HCT116 (cell line): ENCODE measurements around the gene GLB1L. TPM values are rescaled to one million over a fixed set of nuclear protein-coding genes. Genes with fewer than 3 reads are reported as not detected.

ENCODE experiments used
- ATAC-seq: fragments of 200-7000 bp; cut with Tn5 transposase; 2 replicates; pipeline ENCODE4 v1.9.1; 2020; ENCODE audit warnings: mild to moderate bottlenecking, moderate library complexity
- BruUV-seq: library from RNA; stranded (reverse); fragments of 400-500 nt; replicated peaks from 2 replicates; lab custom pipeline; 2021; lab: Mats Ljungman, UMichigan
- CTCF ChIA-PET: fragments of 300-600 bp; sonication (Branson Sonifier 250); formaldehyde crosslinking; loops from one replicate; lab custom pipeline; 2021; ENCODE audit warnings: antibody characterized with exemption; lab: Charles Lee
- POLR2A ChIA-PET: fragments of 300-600, 350-600 bp; sonication (Branson Sonifier 250); formaldehyde crosslinking; loops from one replicate; lab custom pipeline; 2021; ENCODE audit warnings: antibody characterized with exemption; lab: Charles Lee
- RAD21 ChIA-PET, 2 experiments: fragments of 300-600 bp; sonication (Branson Sonifier 250); formaldehyde crosslinking; loops; one replicate each; lab custom pipeline; 2023; ENCODE audit warnings: low total read pairs in 2 of 2; ENCODE audit not compliant: uncharacterized antibody in 2 of 2, unreplicated experiment in 2 of 2, low non-redundant PET in 1 of 2; lab: Charles Lee
- DNase-seq: peaks from one replicate; pipeline ENCODE4 v3.0.0-alpha.2; 2010; ENCODE audit warnings: low read depth, low spot score
- H2AFZ ChIP-seq: fragments of 200-600 bp; shearing (Covaris generic), sonication (generic); 2 replicates; pipeline ENCODE4 v1.6.1; 2017; ENCODE audit warnings: low read depth, mixed run types, mixed read lengths, antibody characterized with exemption, low read length; ENCODE audit not compliant: poor library complexity, severe bottlenecking
- H3K27ac ChIP-seq: 2 replicates; pipeline ENCODE4 v1.5.1; 2012; ENCODE audit warnings: low read depth, low read length
- H3K27me3 ChIP-seq: fragments of 200-600 bp; sonication (generic); 2 replicates; pipeline ENCODE4 v1.6.1; 2016; ENCODE audit warnings: mixed run types, low read length, mixed read lengths; ENCODE audit not compliant: insufficient read depth
- H3K36me3 ChIP-seq, 2 experiments: fragments of 200-500 bp in 1 of 2; fragments of 200-600 bp in 1 of 2; sonication (Bioruptor generic) in 1 of 2; sonication (generic) in 1 of 2; 2 replicates each; pipeline versions ENCODE4 v1.5.1 to v1.6.1; 2014 to 2016; ENCODE audit warnings: low read length in 2 of 2, inconsistent platforms in 1 of 2, mixed read lengths in 1 of 2, mixed run types in 1 of 2; ENCODE audit not compliant: insufficient read depth in 2 of 2, control insufficient read depth in 1 of 2
- H3K4me1 ChIP-seq, 2 experiments: fragments of 200-600 bp in 1 of 2; sonication (generic) in 1 of 2; 2 replicates each; pipeline versions ENCODE4 v1.5.1 to v1.6.1; 2012 to 2017; ENCODE audit warnings: low read length in 2 of 2, inconsistent platforms in 1 of 2, mild to moderate bottlenecking in 1 of 2, mixed read lengths in 1 of 2, mixed run types in 1 of 2, moderate library complexity in 1 of 2; ENCODE audit not compliant: insufficient read depth in 2 of 2, control insufficient read depth in 1 of 2
- H3K4me2 ChIP-seq: fragments of 200-600 bp; sonication (generic); 2 replicates; pipeline ENCODE4 v1.6.1; 2017; ENCODE audit warnings: mixed run types, low read length, mixed read lengths
- H3K4me3 ChIP-seq, 2 experiments: fragments of 200-600 bp in 1 of 2; sonication (generic) in 1 of 2; replicated peaks in 1 of 2; 2 replicates each; pipeline ENCODE4 v1.5.1; 2011 to 2016; ENCODE audit warnings: low read length in 2 of 2, control low read depth in 1 of 2, low read depth in 1 of 2, mild to moderate bottlenecking in 1 of 2, mixed read lengths in 1 of 2, mixed run types in 1 of 2
- H3K79me2 ChIP-seq: fragments of 200-600 bp; sonication (generic); 2 replicates; pipeline ENCODE4 v1.6.1; 2017; ENCODE audit warnings: mild to moderate bottlenecking, mixed run types, low read length, moderate library complexity, mixed read lengths; ENCODE audit not compliant: insufficient read depth
- H3K9ac ChIP-seq: fragments of 200-600 bp; sonication (generic); 2 replicates; pipeline ENCODE4 v1.6.1; 2016; ENCODE audit warnings: low read length, mixed read lengths
- H3K9me2 ChIP-seq: fragments of 200-600 bp; sonication (generic), shearing (Covaris generic); 2 replicates; pipeline ENCODE4 v1.6.1; 2017; ENCODE audit warnings: mixed run types, mild to moderate bottlenecking, moderate library complexity; ENCODE audit not compliant: insufficient read depth
- H3K9me3 ChIP-seq, 2 experiments: fragments of 200-500 bp in 1 of 2; fragments of 200-600 bp in 1 of 2; sonication (Bioruptor generic) in 1 of 2; sonication (generic) in 1 of 2; 2 replicates each; pipeline ENCODE4 v1.6.1; 2014 to 2017; ENCODE audit warnings: low read length in 2 of 2, mixed read lengths in 2 of 2, inconsistent platforms in 1 of 2, low read depth in 1 of 2, mild to moderate bottlenecking in 1 of 2, mixed run types in 1 of 2, moderate library complexity in 1 of 2; ENCODE audit not compliant: control insufficient read depth in 1 of 2, insufficient read depth in 1 of 2
- H4K20me1 ChIP-seq: fragments of 200-600 bp; sonication (generic), shearing (Covaris generic); 2 replicates; pipeline ENCODE4 v1.6.1; 2017; ENCODE audit warnings: mixed run types, mild to moderate bottlenecking, moderate library complexity; ENCODE audit not compliant: insufficient read depth
- ATF3 ChIP-seq: IDR thresholded peaks from 2 replicates; pipeline ENCODE4 v1.6.1; 2012
- CEBPB ChIP-seq: IDR thresholded peaks from 2 replicates; pipeline ENCODE4 v1.6.1; 2012; ENCODE audit warnings: low read depth
- CTCF ChIP-seq, 3 experiments: fragments of 200-600 bp in 1 of 3; sonication (generic) in 1 of 3; IDR thresholded peaks in 2 of 3; conservative IDR thresholded peaks in 1 of 3; 2 replicates each; pipeline ENCODE4 v1.5.1; 2012 to 2017; ENCODE audit warnings: low read depth in 2 of 3, low read length in 2 of 3, antibody characterized with exemption in 1 of 3, borderline replicate concordance in 1 of 3, control low read depth in 1 of 3, mild to moderate bottlenecking in 1 of 3, mixed read lengths in 1 of 3, mixed run types in 1 of 3, moderate library complexity in 1 of 3; ENCODE audit not compliant: insufficient read depth in 1 of 3
- EGR1 ChIP-seq: IDR thresholded peaks from 2 replicates; pipeline ENCODE4 v1.6.1; 2012; ENCODE audit warnings: low read depth
- ELF1 ChIP-seq: IDR thresholded peaks from 2 replicates; pipeline ENCODE4 v1.6.1; 2012; ENCODE audit warnings: low read depth, borderline replicate concordance
- JUND ChIP-seq: IDR thresholded peaks from 2 replicates; pipeline ENCODE4 v1.6.1; 2012
- POLR2A ChIP-seq: IDR thresholded peaks from 2 replicates; pipeline ENCODE4 v1.7.0; 2011; ENCODE audit warnings: borderline replicate concordance; ENCODE audit not compliant: insufficient read depth, insufficient read length; ENCODE audit errors: extremely low read depth
- RAD21 ChIP-seq: IDR thresholded peaks from 2 replicates; pipeline ENCODE4 v1.6.1; 2012; ENCODE audit warnings: low read depth, mild to moderate bottlenecking
- REST ChIP-seq: IDR thresholded peaks from 2 replicates; pipeline ENCODE4 v1.6.1; 2012; ENCODE audit warnings: low read depth
- SIN3A ChIP-seq: IDR thresholded peaks from 2 replicates; pipeline ENCODE4 v1.6.1; 2012; ENCODE audit warnings: low read depth
- SP1 ChIP-seq: IDR thresholded peaks from 2 replicates; pipeline ENCODE4 v1.6.1; 2012; ENCODE audit warnings: low read depth
- SRF ChIP-seq: IDR thresholded peaks from 2 replicates; pipeline ENCODE4 v1.6.1; 2012; ENCODE audit warnings: low read depth
- YY1 ChIP-seq: IDR thresholded peaks from 2 replicates; pipeline ENCODE4 v1.6.1; 2011; ENCODE audit warnings: low read length, low read depth, moderate library complexity, mild to moderate bottlenecking; ENCODE audit not compliant: insufficient replicate concordance; ENCODE audit errors: extremely low read depth
- ZBTB33 ChIP-seq: IDR thresholded peaks from 2 replicates; pipeline ENCODE4 v1.6.1; 2011; ENCODE audit warnings: mild to moderate bottlenecking, low read length, moderate library complexity; ENCODE audit not compliant: insufficient replicate concordance; ENCODE audit errors: extremely low read depth
- intact Hi-C: fragments of 100-400 bp; cut with micrococcal nuclease; formaldehyde crosslinking; loops from 2 replicates; pipeline ENCODE4 v1.10.0; 2022
- total RNA-seq: library from RNA; stranded (reverse); gene quantifications from one replicate; pipeline ENCODE4 v1.2.1, GENCODE V29; 2021; ENCODE audit not compliant: unreplicated experiment

GLB1L gene
- total RNA-seq, 1 experiment from 2014 or later: 6.6 TPM

GRCh38 chr2:219294356-219295351, 49.4 kb upstream of the GLB1L start (continued):
- TF ChIP-seq CTCF (IDR thresholded peaks at IDR 0.05 in 2 of 3, conservative IDR thresholded peaks at IDR 0.05 in 1 of 3; ENCODE audit: borderline replicate concordance in 1 of 3, insufficient read depth in 1 of 3, low read depth in 2 of 3, low read length in 2 of 3): peak; percentile 94 to 99 (median 98)
- peak; percentile 81 for TF ChIP-seq YY1
- TF ChIP-seq RAD21: peak; percentile 83
- TF ChIP-seq, all 23 proteins: peak for 10

GRCh38 chr2:219293736-219294231, 48.5 kb upstream of the GLB1L start:
- no peaks in the 10 kb centered on the region for H3K27me3 ChIP-seq
- intact Hi-C loops: loop anchor here (1.0 to 2.0 kb wide), 3 partner anchors 14 to 123 kb away; partner anchors contain the start of genes DNAJB2, SLC23A3, TUBA4A and TUBA4B
- ChIA-PET CTCF (interaction anchor here (1.5 to 4.5 kb wide), 4 partner anchors 16 to 139 kb away, joined by 4 to 71 read pairs (median 12); partner anchors contain the start of genes DNAJB2, GLB1L and STK16), POLR2A (no interaction called here), RAD21 (no interaction called here)
- no peak overlapping the region; the same call in 1 of the 2 replicates for H3K27ac ChIP-seq
- no peak for ATAC-seq
- H3K9me3 ChIP-seq: no peaks in the 10 kb centered on the region
- BruUV-seq: no TSS peak
- H3K79me2 ChIP-seq: no peaks in the 10 kb centered on the region
- no peak overlapping the region for H3K4me3 ChIP-seq
- H3K4me2 ChIP-seq: peak overlapping the region; percentile 83; the same call in 1 of the 2 replicates
- no peaks in the 10 kb centered on the region for H3K9me2 ChIP-seq
- DNase-seq: no peak
- H4K20me1 ChIP-seq: no peaks in the 10 kb centered on the region
- peaks cover 8 to 23% of the 10 kb centered on the region in 2 experiments; a peak in 3 of 4 replicates for H3K4me1 ChIP-seq
- TF ChIP-seq REST (no peak), ATF3 (no peak), CEBPB (no peak), ZBTB33 (no peak), POLR2A (no peak), SIN3A (no peak), EGR1 (no peak), JUND (no peak), SP1 (no peak), SRF (no peak), ELF1 (no peak)
- H2AFZ ChIP-seq: no peak overlapping the region
- H3K36me3 ChIP-seq: no peaks in the 10 kb centered on the region
- H3K9ac ChIP-seq: no peak overlapping the region
